ENCODE measurements around the gene CCT3. TPM values are rescaled to one million over a fixed set of nuclear protein-coding genes. Genes with fewer than 3 reads are reported as not detected.

CCT3 gene
- total and polyA plus RNA-seq, 2 experiments from 2014 or later: 405 to 618 TPM

- TF ChIP-seq ZNF462 (CRISPR knock-in tag; IDR thresholded peaks at IDR 0.05) (no peak), EZH2phosphoT487 (IDR thresholded peaks at IDR 0.05; ENCODE audit: unreplicated experiment) (no peak), ZNF331 (CRISPR knock-in tag; IDR thresholded peaks at IDR 0.05; ENCODE audit: low read depth) (no peak)
Observed at GRCh38 chr1:156308078-156308477, 30.0 kb downstream of the CCT3 start (continued).

GRCh38 chr1:156305215-156305614 lies 32.9 kb downstream of the CCT3 start:
- H3K4me1 ChIP-seq (ENCODE audit: insufficient read depth): no peaks in the 10 kb centered on the region
- H3K4me3 Mint-ChIP-seq: no peak overlapping the region
- H3K79me2 ChIP-seq (replicated peaks; ENCODE audit: insufficient read depth): no peaks in the 10 kb centered on the region
- no peak overlapping the region for H3K4me2 ChIP-seq
- H3K4me3 ChIP-seq: no peak overlapping the region
- DNase-seq (ENCODE audit: low spot score): no peak
- H3K4me1 Mint-ChIP-seq: no peaks in the 10 kb centered on the region
- peaks cover 51% of the 10 kb centered on the region for H3K36me3 Mint-ChIP-seq (ENCODE audit: low read depth)
- H4K20me1 ChIP-seq (replicated peaks; ENCODE audit: insufficient read depth): peaks cover 13% of the 10 kb centered on the region
- no peak overlapping the region for H3K27ac ChIP-seq (ENCODE audit: low read depth)
- peaks cover 39% of the 10 kb centered on the region; the same call in 1 of the 2 replicates for H3F3A ChIP-seq (replicated peaks; ENCODE audit: low read depth)
- TF ChIP-seq STAT1 (IDR thresholded peaks at IDR 0.05; ENCODE audit: unreplicated experiment): no peak
- TF ChIP-seq REST (IDR thresholded peaks at IDR 0.05; ENCODE audit: unreplicated experiment): no peak
- TF ChIP-seq JUNB (IDR thresholded peaks at IDR 0.05; ENCODE audit: unreplicated experiment): no peak
- no peak for TF ChIP-seq NANOG (IDR thresholded peaks at IDR 0.05; ENCODE audit: borderline replicate concordance)
- no peak for TF ChIP-seq CREB1 (CRISPR knock-in tag; IDR thresholded peaks at IDR 0.05; ENCODE audit: low read depth)
- no peak for TF ChIP-seq EZH2phosphoT487 (IDR thresholded peaks at IDR 0.05; ENCODE audit: unreplicated experiment)
- TF ChIP-seq CTCF (conservative IDR thresholded peaks at IDR 0.05; ENCODE audit: low read depth in 2 of 2): no peak
- H3K9me2 ChIP-seq (ENCODE audit: insufficient read depth): no peaks in the 10 kb centered on the region
- no peaks in the 10 kb centered on the region for H3K27me3 ChIP-seq (ENCODE audit: insufficient read depth)
- H3K36me3 ChIP-seq (ENCODE audit: insufficient read depth): peaks cover 35% of the 10 kb centered on the region
- H3K27ac Mint-ChIP-seq: no peak overlapping the region
- H2AFZ ChIP-seq: no peak overlapping the region
- no peaks in the 10 kb centered on the region for H3K9me3 Mint-ChIP-seq
- peaks cover 10% of the 10 kb centered on the region for H3K27me3 Mint-ChIP-seq (ENCODE audit: insufficient read depth, low read depth, poor library complexity)
- no peak for ATAC-seq

All from GM23338 (cell line).